GM12891 (cell line): ENCODE results near the gene ZNF429.
"Not testable (repeated sequence)": the region's sequence is repeated elsewhere in the genome, so short reads cannot be mapped to it uniquely, and the experiment has no call there.

Source experiments
- DNase-seq: peaks from one replicate; pipeline ENCODE4 v3.0.0; 2011; ENCODE audit warnings: low spot score; ENCODE audit not compliant: insufficient read length
- FAIRE-seq: peaks from 2 replicates; lab custom pipeline; 2011; peaks lifted over from hg19 to GRCh38; lab: Jason Lieb, UNC
- PAX5 ChIP-seq: IDR thresholded peaks from 2 replicates; pipeline ENCODE4 v1.6.1; 2011; ENCODE audit warnings: low read length, moderate library complexity, mild to moderate bottlenecking; ENCODE audit not compliant: insufficient read depth, severe bottlenecking
- POLR2A ChIP-seq: IDR thresholded peaks from 2 replicates; pipeline ENCODE4 v1.6.1; 2011; ENCODE audit warnings: low read depth, low read length, control low read depth
- POLR2AphosphoS5 ChIP-seq: IDR thresholded peaks from 2 replicates; pipeline ENCODE4 v1.6.1; 2011; ENCODE audit warnings: low read depth, low read length, control low read depth
- POU2F2 ChIP-seq: IDR thresholded peaks from 2 replicates; pipeline ENCODE4 v1.6.1; 2011; ENCODE audit warnings: low read depth, mild to moderate bottlenecking, control low read depth, low read length, moderate library complexity
- SPI1 ChIP-seq: IDR thresholded peaks from 2 replicates; pipeline ENCODE4 v1.6.1; 2011; ENCODE audit warnings: low read depth, low read length, control low read depth
- TAF1 ChIP-seq: IDR thresholded peaks from 2 replicates; pipeline ENCODE4 v1.6.1; 2011; ENCODE audit warnings: low read depth, low read length, control low read depth

The ZNF429 gene

DNA sequence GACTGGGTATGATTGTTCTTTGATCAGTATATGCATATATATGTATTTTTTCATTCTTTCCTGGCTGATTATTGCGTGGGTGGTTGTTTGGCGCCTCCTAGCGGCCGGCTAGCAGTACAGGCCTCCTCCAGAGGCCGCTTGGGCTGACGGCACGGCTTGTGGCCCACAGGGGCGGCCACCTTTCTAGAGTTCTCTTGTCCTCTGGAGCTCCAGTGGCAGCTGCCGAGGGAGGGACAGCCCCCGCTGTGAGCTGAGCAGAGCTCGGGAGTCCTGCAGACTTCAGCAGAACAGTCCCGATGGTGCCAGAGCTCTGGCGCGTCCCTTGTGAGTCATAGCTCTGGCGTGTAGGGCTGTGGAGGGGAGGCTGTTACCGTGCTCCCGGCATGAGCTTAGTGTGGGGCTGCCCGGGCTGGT lies 22.5 kb upstream of the ZNF429 start:
- DNase-seq (peak; percentile 52), FAIRE-seq (no peak)
- TF ChIP-seq POLR2AphosphoS5 (no peak), POU2F2 (peak; percentile 37; the same call in 1 of the 2 replicates)

DNA sequence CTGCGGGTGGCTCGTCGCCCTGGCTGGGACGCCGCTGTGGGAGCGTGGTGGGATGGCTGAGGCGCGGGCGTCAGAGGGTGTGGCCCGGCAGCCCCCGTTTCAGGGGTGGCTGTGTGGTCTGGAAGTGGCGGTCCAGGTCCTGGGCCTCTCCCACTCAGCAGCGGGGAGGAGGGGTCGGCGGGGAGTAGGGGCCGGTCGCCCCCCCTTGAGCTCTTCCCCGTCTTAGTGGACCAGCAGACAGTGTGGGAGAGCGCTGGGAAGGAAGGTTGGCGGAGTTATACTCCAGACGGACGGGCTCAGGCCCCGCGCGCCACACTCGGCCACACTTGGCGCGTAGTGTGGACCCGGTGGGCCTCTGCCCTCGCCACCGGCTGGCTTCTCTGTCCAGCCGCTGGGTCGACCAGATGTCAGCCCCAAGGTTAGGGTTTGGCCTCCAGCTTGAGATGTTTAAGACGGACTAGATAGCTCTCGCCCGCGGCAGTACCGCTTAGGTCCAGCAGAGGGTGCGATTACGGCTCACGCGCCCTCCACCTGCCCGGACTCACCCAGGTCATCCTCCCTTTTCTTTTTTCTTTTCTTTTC lies 21.7 kb upstream of the ZNF429 start:
- FAIRE-seq = peak; percentile 13
- TF ChIP-seq SPI1 (no peak), PAX5 (no peak), POU2F2 (no peak), POLR2A (no peak), POLR2AphosphoS5 (no peak), TAF1 (no peak)
- peak; percentile 53 for DNase-seq

DNA sequence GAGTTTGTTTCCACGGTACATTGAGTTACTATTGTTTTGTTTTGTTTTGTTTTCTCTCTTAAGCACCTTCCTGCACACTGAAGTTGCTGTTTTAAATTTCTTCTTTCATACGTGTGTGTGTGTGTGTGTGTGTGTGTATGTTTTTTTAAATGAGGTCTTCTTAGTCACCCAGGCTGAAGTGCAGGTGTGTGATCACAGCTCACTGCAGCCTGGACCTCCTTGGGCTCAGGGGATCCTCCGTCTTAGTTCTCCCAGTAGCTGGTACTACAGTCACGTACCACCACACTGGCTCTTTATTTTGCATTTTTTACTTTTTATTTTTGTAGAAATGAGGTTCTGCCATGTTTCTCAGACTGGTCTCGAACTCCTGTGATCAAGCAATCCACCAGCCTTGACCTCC lies 20.8 kb upstream of the ZNF429 start:
- no peak for DNase-seq
- no peak for FAIRE-seq
- TF ChIP-seq PAX5 (no peak), POLR2AphosphoS5 (no peak), POU2F2 (no peak), TAF1 (no peak), SPI1 (no peak), POLR2A (no peak)

DNA sequence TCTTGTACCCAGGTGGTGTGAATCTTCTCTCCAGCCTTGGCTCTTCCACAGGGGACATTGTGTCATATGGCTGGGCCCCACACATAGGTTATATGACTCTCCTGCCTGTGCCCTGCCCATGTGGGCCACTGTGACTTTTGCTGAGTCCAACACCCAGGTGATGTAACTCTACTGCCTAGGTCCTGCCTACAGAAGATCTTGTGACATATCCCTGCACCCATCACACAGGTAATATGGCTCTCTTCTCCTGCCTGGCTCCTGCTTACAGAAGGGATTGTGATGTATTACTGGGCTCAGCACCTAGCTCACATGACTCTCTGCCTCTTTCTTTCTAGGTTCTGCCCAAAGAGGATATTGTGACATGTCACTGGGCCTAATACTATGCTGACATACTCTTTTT lies 19.5 kb upstream of the ZNF429 start:
- TF ChIP-seq PAX5 (no peak), TAF1 (no peak), POU2F2 (no peak), POLR2AphosphoS5 (no peak), POLR2A (no peak), SPI1 (no peak)
- no peak for DNase-seq
- FAIRE-seq = no peak

DNA sequence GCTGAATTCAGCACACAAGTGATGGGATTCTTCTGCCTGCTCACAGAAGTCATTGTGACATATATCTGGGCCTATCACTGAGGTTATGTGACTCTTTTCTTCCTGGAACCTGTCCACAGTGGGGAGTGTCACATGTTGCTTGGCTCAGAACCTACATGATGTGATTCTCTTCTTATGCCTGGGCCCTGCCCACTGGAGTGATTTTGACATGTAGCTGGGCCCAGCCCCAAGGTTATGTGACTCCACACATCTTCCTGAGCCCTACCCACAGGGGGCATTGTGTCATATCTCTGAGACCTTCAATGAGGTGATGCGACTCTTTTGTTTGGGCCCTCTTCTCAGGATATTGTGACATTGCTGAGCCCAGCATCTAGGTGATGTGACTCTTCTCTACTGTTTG lies 17.4 kb upstream of the ZNF429 start:
- no peak for FAIRE-seq
- DNase-seq = no peak
- TF ChIP-seq POLR2AphosphoS5 = no peak
- TF ChIP-seq POU2F2 = no peak
- no peak for TF ChIP-seq TAF1
- no peak for TF ChIP-seq PAX5
- no peak for TF ChIP-seq SPI1
- no peak for TF ChIP-seq POLR2A

DNA sequence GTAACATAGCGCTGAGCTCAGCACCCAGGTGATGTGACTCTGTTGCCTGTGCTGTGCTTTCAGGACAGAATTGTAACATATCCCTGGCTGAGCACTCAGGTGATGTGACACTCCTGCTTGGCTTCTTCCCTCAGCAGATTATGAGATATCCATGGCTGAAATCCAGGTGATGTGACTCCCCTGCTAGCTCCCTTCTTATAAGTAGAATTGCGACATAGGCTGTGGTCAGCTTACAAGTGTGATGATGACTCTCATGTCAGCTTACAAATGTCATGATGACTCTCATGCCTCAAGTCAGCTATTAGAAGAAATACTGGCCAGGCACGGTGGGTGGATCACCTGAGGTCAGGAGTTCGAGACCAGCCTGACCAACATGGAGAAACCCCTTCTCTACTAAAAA lies 14.3 kb upstream of the ZNF429 start:
- DNase-seq = no peak
- TF ChIP-seq POU2F2 (no peak), PAX5 (no peak), SPI1 (no peak), POLR2AphosphoS5 (no peak), TAF1 (no peak)
- no peak for FAIRE-seq

DNA sequence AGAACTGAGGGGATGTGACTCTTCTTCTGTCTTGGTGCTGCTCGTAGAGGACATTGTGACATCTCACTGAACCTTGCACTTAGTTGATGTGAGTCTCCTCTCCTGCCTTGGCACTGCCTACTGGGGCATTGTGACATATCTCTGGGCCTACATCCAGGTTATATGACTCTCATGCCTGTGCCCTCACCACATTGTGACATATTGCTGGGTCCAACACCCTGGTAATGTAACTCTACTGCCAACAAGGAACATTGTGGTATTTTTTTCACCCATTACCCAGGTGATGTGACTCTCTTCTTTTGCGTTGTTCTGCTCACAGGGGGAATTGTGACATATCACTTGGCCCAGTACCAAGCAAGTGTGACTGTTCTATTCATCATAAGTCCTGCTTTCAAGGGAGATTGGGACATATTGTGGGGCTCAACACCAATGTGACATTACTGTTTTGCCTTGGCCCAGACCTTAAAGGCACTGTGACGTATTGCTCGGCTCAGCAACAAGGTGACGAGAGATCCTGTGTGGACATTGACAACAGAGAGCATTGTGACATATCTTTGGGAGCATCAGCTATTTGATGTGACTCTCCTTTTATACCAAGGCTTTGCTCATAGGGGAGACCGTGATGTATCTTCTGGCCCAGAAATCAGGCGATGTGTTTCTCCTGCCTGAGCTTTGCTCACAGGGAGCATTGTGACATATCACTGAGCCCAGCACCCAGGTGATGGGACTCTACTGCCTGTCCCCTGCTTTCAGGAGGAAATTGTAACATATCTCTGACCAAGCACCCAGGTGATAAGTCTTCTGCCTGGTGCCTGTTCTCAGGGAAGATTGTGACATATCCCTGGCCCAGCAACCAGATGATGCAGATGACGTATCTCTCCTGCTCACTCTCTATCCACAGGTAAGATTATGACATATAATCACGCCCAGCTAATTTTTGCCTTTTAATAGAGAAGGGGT lies 12.2 kb upstream of the ZNF429 start:
- no peak for DNase-seq
- TF ChIP-seq TAF1 (no peak), POU2F2 (no peak), SPI1 (no peak), PAX5 (no peak), POLR2A (no peak), POLR2AphosphoS5 (no peak)
- FAIRE-seq = no peak

DNA sequence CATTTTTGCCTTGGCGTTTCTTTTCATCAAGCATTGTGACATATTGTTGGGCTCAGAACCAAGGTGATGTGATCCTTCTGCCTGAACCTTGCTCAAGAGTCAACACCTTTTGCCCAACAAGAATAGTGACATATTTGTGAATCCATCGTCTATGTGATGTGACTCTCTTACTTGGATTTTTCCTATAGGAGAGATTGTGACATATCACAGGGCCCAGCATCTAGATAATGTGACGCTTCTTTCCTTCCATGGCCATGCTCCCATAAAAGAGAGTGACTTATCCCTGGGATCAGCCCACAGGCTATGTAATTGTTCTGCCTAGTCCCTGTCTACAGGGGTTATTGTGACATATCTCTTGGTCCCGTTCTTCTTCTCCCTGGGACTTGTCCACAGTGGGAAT lies 8.5 kb upstream of the ZNF429 start:
- no peak for TF ChIP-seq POU2F2
- no peak for TF ChIP-seq SPI1
- TF ChIP-seq POLR2AphosphoS5 = no peak
- TF ChIP-seq POLR2A = no peak
- no peak for TF ChIP-seq PAX5
- no peak for TF ChIP-seq TAF1
- FAIRE-seq = no peak
- DNase-seq = no peak

DNA sequence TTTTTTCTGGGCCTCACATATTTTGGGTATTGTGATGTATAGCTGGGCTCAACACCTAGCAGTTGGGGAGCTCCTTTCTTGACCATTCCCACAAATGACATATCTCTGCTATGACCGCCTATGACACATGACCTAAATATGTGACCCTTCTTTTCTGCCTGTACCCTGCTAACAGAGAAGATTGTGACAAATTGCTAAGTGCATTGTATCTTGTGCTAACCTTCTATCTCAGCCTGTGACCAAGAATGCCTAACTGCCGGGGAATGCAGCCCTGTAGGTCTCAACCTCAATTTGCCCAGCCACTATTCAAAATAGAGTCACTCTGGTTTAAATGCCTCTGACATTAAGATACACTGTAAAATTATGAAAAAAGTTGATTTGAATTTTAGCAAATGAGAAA lies 6.8 kb upstream of the ZNF429 start:
- TF ChIP-seq TAF1 (no peak), POLR2A (no peak), PAX5 (no peak), POLR2AphosphoS5 (no peak), POU2F2 (no peak), SPI1 (no peak)
- no peak for FAIRE-seq
- no peak for DNase-seq

DNA sequence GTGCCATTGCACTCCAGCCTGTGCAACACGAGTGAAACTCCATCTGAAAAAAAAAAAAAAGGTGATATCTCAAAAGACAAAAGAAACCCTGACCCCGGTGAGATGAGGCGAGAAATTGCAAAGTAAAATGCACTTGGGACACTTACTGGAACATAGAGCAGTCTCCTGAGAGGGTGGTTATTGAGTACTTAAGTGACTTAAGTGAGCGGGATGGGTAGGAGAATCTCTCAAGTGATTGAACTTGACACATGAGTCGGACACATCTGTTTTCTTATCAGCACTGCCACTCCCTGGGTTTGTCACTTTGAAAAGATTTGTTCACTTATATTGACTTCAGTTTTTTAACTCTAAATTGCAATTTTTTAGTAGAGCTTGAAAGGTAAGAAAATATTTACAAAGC lies 2.8 kb downstream of the ZNF429 start:
- FAIRE-seq = no peak
- no peak for TF ChIP-seq SPI1
- no peak for TF ChIP-seq POU2F2
- no peak for TF ChIP-seq POLR2AphosphoS5
- TF ChIP-seq PAX5 = no peak
- TF ChIP-seq TAF1 = no peak
- no peak for TF ChIP-seq POLR2A
- DNase-seq = no peak

DNA sequence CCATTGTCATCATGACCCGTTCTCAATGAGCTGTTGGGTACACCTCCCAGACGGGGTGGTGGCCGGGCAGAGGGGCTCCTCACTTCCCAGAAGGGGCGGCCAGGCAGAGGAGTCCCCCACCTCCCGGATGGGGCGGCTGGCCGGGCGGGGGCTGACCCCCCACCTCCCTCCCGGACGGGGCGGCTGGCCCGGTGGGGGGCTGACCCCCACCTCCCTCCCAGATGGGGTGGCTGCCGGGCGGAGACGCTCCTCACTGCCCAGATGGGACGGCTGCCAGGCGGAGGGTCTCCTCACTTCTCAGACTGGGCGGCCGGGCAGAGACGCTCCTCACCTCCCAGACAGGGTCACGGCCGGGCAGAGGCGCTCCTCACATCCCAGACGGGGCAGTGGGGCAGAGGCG lies 5.7 kb downstream of the ZNF429 start:
- DNase-seq, FAIRE-seq: not testable (repeated sequence)

DNA sequence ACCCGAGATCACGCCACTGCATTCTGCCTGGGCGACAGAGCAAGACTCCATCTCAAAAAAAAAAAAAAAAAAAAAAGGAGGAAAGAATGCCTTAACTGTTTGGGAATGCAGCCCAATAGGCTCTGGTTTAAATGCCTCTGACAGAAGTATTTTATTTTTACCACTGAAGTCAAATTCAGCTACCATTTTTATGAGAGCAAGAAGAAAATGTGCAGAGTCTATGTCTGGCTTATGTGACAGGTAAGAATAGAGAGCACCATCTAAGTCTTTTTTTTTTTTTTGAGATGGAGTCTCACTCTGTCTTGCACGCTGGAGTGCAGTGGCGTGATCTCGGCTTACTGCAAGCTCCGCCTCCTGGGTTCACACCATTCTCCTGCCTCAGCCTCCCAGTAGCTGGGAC lies 7.2 kb downstream of the ZNF429 start:
- DNase-seq, FAIRE-seq: not testable (repeated sequence)
